IPS-18c (cell line): ENCODE data around the gene PHF19.

Experiments
- H3K4me3 ChIP-seq: 2 replicates; pipeline ENCODE4 v1.7.0; 2013; ENCODE audit warnings: low read depth, mild to moderate bottlenecking, low read length, moderate library complexity; ENCODE audit not compliant: insufficient read depth
- H3K9me3 ChIP-seq: one replicate; pipeline ENCODE4 v1.6.1; 2013; ENCODE audit warnings: mild to moderate bottlenecking, low read length, moderate library complexity; ENCODE audit not compliant: control insufficient read depth, insufficient read depth

PHF19 gene

GRCh38 chr9:120915854-120916470 is 39.0 kb upstream of the PHF19 start:
- no peak overlapping the region for H3K4me3 ChIP-seq

GRCh38 chr9:120914953-120915352 is 38.0 kb upstream of the PHF19 start:
- Histone ChIP-seq H3K4me3 (no peak overlapping the region), H3K9me3 (peaks cover 3% of the 10 kb centered on the region)

More at GRCh38 chr9:120915854-120916470, 39.0 kb upstream of the PHF19 start:
- peaks cover 3% of the 10 kb centered on the region for H3K9me3 ChIP-seq

- Histone ChIP-seq H3K9me3 (peaks cover 3% of the 10 kb centered on the region), H3K4me3 (no peak overlapping the region)
Observed at GRCh38 chr9:120914396-120914795, 37.4 kb upstream of the PHF19 start.

DNA sequence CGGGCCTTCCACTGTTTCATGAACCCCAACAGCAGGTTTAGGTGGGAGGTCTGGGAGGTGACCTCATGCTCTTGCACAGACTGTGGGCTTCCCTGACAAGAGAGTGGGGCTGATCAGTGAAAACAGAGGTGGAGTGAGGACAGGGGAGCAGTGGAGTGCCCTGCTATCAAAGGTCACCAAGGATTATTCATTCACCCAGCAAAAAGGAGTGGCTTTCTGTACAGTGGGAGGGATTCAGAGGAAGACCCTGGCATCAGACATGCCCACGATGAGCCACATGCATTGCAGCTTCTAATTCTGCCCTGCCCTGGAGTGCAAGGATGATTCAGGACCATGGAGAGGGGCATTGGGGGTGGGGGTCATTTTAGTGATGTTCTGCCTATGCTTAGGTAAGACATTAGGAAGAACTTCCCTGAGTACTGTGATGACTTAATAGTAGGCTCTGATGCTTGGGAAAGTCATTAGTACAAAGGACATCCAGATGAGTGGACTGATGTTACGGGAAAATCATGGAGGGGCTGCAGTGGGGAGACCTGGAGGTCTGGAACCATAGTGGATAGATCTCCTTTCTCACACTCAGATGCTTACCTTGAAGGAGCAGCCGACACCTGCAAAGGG is 36.8 kb upstream of the PHF19 start:
- peaks cover 3% of the 10 kb centered on the region for H3K9me3 ChIP-seq
- no peak overlapping the region for H3K4me3 ChIP-seq

DNA sequence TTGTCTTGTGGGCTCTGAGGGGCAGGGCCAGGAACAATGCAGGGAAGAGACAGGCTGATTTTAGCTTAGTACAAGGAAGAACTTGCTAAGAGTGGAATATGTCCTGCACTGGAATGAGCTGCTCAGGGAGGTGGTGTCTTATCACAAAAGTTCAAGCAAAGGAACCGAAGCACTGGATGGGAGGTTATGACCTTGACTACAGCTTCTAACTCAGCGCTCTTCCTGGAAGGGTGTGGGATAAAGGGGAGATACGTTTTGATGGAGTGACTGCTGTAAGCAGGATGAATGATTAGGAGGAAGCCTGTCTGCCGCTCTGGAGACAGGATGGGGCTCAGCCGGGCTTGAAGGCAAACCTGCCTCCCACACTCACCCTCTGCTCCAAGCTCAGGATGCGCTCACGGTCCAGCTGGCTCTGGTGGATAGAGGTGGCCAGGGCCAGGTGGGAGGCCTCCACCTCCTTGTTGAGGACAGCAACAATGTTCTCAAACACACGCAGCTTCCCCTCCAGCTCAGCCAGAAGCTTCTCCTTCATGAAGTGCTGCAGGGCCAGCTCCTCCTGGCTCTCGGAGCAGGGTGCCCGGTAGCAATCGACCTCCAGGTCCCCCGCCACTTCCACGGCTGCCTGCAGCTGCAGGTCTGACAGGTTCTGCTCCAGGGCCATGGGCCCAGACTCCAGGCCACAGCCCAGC is 36.1 kb upstream of the PHF19 start:
- no peak overlapping the region for H3K4me3 ChIP-seq
- peaks cover 3% of the 10 kb centered on the region for H3K9me3 ChIP-seq

DNA sequence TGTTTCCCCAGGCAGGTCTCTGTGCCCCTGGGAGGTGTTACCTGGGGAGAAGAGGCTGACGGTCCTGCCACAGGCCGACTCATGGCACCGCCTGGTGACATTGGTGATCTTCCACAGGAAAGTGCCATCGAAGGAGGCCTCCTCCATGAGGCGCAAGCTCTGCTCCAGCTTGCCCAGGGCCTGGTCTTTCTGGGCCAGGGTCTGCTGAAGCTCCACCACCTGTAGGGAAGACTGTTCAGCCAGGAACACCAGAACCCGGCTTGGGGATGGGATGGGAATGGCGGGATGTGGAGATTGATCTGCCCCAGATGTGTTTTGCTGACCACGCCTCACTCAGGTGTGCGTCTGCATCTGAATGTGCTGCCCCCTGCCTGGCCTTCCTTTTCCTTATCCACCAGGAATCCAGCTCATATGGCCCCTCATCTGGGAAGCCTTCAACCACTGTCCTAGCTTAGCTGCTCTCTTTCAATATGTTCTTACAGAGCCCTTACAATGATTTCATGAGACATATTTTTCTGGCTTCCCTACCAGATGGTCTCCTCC is 34.4 kb upstream of the PHF19 start:
- no peak overlapping the region for H3K4me3 ChIP-seq

DNA sequence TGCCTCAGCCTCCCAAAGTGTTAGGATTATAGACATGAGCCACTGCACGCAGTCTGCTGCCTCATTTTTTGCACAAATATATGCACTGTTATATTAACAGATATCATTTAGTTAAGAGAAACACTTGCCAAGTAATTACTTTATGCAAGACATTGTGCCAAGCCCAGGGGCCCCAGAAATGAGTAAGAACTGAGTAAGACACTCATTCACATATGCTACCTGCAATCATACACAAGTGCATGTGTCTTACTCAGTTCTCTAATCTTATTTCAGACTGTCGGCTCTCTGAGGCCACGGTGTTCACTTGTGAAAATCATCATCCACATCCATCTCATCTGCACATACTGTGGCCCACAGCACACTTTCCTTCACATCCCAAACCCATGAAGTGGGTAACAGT is 33.7 kb upstream of the PHF19 start:
- H3K4me3 ChIP-seq = no peak overlapping the region
- peaks cover 3% of the 10 kb centered on the region for H3K9me3 ChIP-seq

More for the DNA sequence above, 34.4 kb upstream of the PHF19 start:
- H3K9me3 ChIP-seq = peaks cover 3% of the 10 kb centered on the region

DNA sequence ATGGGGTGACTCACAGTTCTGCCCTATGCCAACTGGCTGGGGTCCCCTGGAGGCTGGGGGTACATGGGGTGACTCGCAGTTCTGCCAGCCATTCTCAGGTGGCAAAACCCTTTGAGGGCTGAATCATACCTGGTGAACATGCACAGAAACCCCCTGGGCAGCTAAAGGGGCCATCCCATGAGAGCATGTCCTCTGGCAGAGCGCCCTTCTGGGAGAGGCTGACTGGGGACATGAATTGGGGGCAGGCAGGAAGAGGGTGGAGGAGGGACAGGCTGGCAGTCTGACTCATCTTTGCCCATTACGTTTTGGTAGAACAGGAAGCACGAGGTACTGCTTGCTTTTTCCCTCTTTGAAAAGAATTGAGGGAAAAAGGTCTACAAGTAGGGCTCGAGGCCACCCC is 32.9 kb upstream of the PHF19 start:
- peaks cover 3% of the 10 kb centered on the region for H3K9me3 ChIP-seq
- no peak overlapping the region for H3K4me3 ChIP-seq

GRCh38 chr9:120905315-120906164 is 28.6 kb upstream of the PHF19 start:
- H3K9me3 ChIP-seq = no peaks in the 10 kb centered on the region
- no peak overlapping the region for H3K4me3 ChIP-seq

GRCh38 chr9:120904978-120905301 is 28.0 kb upstream of the PHF19 start:
- H3K9me3 ChIP-seq = no peaks in the 10 kb centered on the region
- no peak overlapping the region for H3K4me3 ChIP-seq

DNA sequence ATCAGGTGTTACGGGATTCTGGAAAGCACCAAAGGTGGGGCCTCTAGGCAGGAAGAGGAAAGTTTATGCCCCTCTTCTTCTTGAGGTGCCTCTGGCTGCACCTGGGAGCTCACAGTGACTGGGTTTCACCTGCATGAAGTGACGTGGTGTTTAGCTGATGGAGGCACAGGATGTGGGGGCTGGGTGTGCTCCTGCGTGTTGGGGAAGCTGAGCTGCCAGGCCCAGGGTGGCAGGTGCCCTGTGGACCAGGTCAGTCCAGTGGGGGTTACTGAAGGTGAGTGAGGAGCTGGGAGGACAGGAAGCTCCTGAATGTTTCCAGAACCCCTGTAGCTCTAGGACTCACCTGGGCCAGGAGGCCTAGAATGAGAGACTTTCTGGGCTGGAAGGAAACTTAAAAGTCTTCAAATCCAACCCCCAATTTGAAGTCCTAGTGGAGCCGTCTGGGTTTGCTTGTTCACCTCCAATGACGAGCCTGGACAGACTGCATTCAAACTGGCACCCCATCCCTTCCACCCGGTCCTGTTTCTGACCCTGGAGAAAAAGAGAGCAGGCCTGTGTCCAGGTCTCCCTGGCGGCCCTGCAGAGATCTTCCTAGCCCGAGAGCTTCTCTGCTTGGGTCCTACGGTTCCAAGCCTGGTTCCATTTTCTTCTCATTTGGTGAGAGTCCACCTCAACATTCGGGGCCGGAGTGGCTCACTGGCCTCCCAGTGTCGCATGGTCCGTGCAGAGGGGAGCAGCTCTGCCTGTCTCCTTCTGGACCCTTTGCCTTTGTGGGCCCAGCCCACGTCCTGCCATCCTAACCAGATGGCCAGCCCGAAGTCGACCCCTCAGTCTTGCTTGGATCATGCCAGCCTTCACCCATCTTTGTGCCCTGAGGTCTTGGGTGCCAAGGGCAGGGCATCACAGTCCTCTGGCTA is 27.3 kb upstream of the PHF19 start:
- no peaks in the 10 kb centered on the region for H3K9me3 ChIP-seq
- H3K4me3 ChIP-seq = no peak overlapping the region

DNA sequence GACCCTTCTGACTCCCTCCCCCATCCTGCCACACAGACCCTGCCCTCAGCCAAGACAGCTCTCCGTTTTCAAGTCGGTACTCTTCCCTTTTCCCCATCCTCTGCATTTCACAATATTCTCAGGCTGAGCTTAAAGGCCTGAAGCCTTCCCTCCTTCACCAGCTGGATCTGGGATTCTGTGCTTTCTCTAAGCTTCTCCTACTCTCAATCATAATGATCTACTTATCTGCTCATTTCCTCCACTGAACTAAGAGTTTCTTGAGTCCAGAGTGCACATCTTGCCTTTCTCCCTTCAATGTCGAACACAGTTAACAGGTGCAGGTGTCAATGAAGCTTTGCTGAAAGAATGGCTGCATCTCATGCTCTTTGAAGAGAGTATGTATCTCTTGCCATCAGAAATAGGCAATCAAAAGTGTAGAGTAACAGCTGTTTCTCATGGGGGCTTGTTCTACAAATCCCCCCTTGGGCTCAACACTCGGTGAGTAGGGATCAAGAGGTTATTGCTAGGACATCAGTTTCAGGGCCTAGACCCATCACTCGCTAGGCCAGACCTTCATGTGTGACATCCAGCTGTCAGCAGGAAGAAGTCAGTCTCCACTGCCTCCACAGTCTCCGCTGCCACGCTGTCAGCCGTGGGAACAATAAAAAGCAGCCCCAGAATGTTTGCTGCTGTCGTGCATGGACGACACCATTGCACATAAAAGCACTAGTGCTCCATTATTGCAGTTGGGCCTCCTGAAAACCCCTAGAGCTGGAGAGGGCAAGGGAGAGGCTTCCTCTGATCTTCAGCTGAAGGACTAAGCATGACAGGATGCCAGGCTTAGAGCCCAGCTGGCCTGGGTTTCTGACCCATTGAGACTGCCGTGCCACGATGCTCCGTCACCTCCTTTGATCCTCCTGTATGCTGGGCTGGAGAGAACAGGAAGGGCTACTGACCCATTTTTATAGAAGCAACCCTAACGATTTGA is 25.9 kb upstream of the PHF19 start:
- Histone ChIP-seq H3K9me3 (no peaks in the 10 kb centered on the region), H3K4me3 (no peak overlapping the region)

GRCh38 chr9:120901755-120902568 is 25.0 kb upstream of the PHF19 start:
- Histone ChIP-seq H3K4me3 (no peak overlapping the region), H3K9me3 (no peaks in the 10 kb centered on the region)

- no peak overlapping the region for H3K4me3 ChIP-seq
- H3K9me3 ChIP-seq = no peaks in the 10 kb centered on the region
Observed at GRCh38 chr9:120900824-120901223, 23.8 kb upstream of the PHF19 start.

DNA sequence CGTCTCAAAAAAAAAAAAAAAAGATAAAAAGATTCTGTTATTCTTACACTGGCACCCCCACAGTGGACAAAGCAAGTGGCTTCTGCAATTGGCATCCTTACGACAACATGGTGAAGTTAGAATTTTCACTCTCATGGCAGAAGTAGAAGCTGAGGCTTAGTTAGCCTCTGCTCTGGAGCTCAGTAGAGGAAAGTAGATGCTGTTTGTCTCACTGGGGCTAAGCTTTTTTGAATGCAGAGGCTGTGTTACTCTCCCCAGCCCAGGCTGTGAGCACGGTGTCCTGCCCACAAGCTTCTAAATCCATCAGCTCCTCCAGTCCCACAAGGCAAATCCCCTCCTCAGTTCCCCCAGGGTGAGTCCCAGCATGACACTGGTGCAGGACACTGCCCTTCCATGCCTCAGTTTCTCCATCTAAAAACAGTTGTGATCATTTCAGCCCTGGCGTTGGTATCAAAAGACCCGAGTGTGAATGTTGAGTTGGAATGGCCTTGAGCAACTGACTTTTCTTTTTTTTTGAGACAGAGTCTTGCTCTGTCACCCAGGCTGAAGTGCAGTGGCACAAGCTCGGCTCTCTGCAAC is 22.6 kb upstream of the PHF19 start:
- H3K9me3 ChIP-seq = no peaks in the 10 kb centered on the region
- H3K4me3 ChIP-seq = no peak overlapping the region
